NCI-H748 (cell line): ENCODE measurements around the gene HCN2.

Source experiments
- DNase-seq: peaks from one replicate; lab custom pipeline; 2025; ENCODE audit not compliant: unreplicated experiment; lab: John Stamatoyannopoulos, UW

The HCN2 gene

GRCh38 chr19:651114-651818, 61.6 kb downstream of the HCN2 start:
- DNase-seq: no peak

DNA sequence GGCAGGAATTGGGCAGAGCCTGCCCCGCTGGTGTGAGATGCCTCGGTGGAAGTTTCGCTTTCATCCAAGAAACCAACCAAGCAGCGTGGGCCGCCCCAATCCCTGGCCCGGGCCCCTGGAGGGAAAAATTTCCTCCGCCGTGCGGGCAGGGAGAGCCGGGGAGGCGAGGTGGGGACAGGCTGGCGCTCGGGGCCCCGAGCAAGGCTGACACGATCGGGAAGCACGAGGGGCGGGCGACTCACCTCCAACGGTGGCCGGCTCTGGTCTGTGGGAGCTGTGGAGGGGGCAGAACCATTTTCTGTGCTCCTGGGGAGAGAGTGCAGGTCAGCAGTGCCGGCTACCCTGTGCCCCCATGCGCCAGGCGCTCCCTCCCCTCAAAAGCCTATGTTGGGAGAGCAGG, 62.3 kb downstream of the HCN2 start:
- no peak for DNase-seq

GRCh38 chr19:652467-653389, 63.0 kb downstream of the HCN2 start:
- DNase-seq: no peak

DNA sequence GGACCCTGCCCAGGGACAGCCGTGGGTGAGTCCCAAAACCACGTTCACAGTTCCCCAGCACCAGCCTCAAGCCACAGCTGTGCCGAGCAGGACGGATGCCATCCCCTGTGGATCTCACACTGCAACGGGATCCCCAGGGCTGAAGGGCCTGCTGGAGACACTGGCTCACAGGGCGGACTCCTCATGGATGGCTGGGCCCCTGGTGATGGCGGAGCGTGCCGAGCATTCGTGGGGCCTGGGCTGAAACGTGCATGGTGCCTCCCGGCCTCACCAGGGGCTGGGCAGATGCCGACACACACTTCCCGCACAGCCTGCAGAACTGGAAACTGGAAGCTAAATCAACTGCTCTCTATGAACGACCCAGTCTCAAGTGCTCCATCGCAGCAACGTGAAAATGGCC, 63.7 kb downstream of the HCN2 start:
- DNase-seq: no peak

GRCh38 chr19:655691-656090, 66.0 kb downstream of the HCN2 start:
- DNase-seq: no peak

- no peak for DNase-seq
These were observed 67.3 kb downstream of the HCN2 start for GRCh38 chr19:656751-657559.

GRCh38 chr19:657611-658010, 67.9 kb downstream of the HCN2 start:
- no peak for DNase-seq

GRCh38 chr19:658059-658839, 68.6 kb downstream of the HCN2 start:
- DNase-seq: no peak

DNA sequence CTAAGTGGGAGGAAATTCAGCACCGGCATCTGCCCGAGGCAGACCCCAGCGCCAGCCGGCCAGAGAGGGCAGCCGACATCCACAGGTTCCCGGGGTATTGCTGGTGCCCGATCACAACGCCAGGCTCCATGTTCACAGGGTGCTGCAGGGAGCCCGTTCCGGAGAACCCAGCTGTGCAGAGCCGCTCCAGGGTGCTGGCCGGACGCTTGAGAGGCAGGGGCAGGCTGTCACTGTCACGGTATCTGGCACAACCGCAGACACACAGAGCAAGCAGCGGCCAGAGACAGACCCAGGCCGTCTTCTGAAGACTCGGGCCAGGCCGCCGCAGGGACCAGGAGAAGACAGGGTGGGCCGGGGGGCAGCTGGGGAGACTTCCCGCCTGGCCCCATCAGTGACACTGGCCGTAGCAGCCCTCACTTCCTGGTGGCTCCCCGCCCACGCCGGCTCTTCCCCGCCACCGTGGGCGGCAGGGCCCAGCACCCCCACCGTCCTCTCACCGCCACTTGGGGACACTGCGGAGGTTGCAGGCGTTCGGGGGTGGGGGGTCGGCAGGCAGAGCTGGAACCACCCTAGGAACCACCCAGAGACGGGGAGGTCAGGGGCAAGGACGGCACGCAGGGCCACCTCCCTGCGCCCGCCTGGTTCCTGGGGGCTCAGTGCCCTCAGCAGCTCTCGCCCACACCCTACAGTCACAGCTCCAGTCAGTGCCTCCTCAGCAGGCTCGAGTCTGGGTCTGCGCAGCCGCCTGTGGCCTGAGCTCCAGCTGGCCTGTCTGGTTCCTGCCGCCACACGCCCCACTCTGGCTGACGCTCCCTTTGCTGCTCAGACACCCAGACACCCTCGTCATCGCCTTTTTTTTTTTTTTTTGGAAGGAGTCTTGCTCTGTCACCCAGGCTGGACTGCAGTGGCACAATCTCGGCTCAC, 69.5 kb downstream of the HCN2 start:
- DNase-seq: no peak

DNA sequence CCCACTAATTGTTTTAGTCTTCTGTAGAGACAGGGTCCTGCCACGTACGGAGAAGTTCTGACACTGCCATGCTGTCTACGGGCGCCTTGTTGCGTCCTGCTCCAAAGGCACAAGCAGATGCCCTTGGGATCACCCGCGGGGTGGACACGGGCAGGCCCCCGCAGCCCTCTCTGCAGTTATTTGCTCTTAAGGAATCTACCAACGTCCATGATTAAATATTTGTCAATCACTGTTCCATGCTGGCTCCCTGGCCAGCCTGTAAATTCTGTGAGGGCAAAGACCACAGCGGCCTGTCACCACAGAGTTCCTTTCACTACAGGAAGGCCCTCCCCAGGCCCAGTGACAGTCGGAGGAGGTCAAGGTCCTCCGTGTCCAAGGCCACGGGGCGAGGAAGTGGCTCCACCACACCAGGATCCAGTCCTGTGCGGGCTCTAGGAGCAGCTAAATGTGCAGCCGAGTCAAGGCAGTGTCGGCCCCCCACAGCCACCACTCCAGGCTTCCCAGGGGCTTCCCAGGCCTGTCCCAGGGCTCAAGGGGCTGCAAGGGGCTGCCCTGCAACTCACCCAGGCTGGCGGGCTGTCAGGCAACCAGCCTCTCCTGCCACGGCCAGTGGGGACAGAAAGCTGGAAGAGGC, 71.2 kb downstream of the HCN2 start:
- DNase-seq: no peak

GRCh38 chr19:661427-662196, 71.9 kb downstream of the HCN2 start:
- DNase-seq: no peak

DNA sequence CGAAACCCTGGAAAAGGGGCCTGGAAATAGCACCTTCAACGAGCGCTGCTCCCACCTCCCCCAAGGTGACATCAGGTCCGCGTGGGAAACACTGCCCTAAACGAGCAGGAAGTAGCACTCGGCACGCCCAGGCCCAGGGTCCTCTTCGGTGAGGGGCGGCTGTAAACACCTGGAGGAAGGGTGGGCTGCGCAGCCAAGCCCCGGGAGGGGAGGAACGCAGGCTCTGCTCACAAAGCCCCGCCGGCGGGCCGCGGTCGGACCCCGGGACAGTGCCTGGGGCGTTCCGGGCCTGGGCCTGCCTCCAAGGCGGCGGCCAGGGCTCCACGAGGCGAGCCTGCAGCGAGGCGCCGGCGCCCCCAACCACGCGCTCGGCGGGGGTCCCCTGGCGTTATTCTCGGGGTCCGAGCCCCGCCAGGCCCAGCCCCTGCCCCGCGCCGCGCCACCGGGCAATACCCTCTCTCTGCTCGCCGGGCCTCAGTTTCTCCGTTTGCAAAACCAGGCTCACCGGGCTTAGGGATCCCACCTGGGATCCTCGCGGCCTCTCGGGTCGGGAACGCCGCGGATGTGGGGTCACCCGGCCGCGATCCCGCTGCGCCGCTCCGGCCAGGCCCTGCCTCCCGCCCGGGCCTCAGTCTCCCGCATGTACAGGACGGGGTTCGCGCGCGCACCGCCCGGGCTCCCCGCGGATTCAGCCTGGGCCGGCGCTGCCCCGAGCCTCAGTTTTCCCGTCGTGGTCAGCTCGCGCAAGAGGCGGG, 72.7 kb downstream of the HCN2 start:
- DNase-seq: peak; percentile 54

DNA sequence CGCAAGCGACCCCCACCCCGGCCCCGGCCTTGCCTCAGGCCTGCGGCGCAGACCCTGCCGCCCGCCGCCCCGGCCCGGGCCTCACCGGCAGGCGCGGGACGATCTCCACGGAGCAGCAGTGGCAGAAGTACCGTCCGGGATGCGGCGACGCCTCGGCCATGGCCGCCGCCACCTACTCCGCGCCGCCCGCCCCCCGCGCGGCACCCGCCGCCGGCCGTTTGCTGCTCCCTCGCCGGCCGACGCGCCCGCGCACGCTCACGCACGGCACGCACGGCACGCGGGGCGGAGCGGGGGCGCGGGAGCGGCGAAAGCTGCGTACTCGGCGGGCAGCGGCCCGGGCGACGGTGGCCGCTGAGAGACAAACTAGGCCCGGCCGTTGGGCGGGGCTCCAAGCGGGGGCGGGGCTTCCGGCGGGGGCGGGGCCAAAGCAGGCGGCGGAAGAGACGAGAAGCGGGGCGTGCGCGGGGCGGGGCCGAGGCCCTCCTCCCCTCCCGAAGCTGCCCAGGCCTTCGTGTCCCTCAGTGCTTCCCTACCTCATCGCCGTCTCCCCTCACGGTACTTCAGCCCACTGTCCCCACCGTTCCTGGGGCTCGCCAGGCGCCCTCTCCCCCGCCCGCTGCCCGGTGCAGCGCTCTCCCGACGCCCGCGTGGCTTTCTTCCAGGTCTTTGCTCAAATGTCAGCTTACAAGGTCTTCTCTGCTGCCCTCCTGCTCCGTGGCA, 73.4 kb downstream of the HCN2 start, which contains the start of gene RNF126:
TSS of gene RNF126 (minus strand) at position 253 of the 720 bp plus-strand sequence. CDS start at position 160, 93 bp downstream.
- DNase-seq: peak; percentile 87

- DNase-seq: no peak
These were observed 74.0 kb downstream of the HCN2 start for GRCh38 chr19:663682-664117.

DNA sequence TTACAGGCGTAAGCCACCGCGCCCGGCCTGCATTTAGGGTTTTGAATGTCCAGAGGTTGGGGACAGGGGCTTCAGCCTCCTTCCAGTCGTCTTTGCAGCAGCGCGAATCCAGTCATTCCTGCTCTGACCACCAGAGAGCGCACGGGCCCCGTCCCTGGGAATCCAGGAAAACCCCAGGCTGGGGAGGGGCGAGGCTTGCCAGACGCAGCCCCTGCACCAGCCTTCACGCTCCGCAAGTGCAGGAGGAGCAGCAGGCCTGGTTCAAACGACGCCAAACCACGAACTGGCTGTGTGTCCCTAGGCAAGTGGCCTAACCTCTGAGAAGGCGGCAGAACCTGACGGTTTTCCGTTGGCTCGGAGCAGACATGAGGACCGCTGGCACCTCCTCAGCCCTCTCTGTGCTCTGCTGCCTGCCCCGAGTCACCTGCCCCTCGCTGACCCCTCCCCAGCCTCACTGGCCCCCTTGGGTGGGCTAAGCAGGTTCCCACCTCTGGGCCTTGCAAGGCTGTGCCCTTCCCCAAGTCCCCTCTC, 75.3 kb downstream of the HCN2 start:
- peak; percentile 81 for DNase-seq
